NCI-H524 treated with DMSO at 0.1 percent for 48 hours (cell line): Measurements from ENCODE around the gene MYO10.
"Not testable (repeated sequence)": the region's sequence is repeated elsewhere in the genome, so short reads cannot be mapped to it uniquely, and the experiment has no call there.

Experiments used
- DNase-seq: peaks from one replicate; lab custom pipeline; 2025; lab: John Stamatoyannopoulos, UW

Gene MYO10

DNA sequence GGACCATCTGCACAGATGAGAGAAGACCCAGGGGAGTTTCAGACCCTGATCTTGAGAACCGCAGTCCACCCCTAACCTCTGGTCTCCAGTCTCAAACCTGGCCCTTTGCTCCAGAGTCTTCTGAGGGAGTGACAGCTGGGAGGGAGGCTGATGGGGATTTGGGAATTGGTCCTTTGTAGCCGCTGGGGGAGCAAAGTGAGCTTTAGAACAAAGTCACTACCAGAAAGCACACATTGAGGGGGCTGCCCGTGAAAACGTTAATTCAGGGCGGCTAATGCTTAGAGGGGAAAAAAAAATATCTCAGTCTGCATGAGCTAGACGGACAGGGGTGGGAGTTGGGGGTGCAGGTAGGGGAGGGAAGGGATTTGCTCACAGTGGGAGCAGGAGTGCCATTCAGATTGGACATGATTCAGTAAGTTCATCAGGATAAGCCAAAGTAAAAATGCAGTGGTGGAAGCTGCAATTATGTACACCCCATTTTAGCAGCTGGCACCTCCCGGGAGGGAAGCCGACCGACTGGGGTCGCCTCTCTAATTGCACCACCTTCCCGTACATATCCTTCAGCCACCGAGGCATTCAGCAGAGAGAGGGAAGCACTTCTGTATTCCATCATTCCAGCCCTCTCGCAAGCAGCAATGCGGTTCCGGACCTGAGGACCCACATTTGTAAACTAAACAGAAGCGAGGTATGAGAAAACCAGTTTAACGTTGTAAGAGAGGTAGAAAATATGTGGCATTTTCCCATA is 195.8 kb downstream of the MYO10 start:
- DNase-seq = peak; percentile 95

DNA sequence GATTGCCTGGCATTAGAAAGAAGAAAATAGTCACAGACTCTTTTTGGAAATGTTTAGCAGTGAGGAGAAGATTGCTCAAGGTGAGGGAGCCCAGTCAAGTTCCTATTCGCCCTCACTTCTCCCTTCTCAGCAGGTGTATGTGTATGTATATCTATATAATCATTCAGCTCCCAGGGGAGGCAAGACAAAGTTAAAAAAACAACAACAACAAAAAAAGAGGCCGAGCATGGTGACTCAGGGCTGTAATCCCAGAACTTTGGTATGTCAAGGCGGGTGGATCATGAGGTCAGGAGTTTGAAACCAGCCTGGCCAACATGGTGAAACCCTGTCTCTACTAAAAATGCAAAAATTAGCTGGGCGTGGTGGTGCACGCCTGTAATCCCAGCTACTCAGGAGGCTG is 197.7 kb downstream of the MYO10 start:
- not testable (repeated sequence) for DNase-seq

DNA sequence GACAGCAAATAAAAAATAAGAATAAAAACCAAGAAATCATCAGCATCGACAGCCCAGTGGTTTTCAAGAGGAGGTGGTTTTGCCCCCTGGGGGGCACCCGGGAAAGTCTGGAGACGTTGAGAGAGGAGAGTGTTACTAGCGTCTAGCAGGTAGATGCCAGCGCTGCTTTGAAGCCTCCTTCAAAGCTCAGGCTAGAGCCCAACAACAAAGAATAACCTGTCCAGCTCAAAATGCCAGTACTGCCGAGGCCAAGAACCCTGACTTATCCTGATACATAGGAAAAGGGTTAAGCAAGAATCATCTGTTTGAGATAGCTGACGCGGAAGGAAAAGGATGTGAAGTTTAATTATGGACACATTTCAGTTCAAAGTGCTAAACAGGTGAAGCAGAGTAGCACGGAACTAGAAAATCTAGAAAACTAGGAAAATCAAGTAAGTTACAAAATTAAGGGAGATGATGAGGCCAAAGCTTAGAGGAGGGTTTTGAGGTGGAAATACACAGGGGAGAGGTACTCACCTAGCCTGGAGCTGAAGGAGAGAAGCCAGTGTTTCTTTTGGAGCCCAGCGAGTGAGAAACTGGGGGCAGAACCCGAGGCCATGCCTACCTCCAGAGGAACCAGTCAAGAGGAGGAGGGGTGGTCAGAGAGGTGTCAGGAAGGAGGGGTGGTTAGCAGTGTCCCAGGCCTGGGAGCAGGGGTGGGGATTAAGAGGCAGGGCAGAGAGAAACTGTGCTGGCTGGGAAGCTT is 198.3 kb downstream of the MYO10 start:
- DNase-seq = no peak

DNA sequence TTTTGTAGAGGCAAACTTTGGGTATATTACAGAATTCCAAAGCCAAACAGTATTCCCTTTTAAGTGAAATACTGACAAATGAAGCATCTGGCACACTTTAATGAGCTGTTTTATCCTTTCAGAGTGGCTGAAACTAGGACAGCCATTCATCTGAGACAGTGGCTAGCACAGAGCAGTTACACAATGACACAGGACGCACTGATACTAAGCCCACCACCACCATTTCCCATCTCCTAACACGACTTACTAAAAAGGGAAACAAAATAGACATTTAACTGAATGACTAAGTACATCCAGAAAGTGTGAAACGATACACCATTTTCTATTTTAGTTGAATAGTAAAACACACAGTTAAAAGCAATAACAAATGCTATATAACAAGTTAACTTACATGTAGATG is 198.9 kb downstream of the MYO10 start:
- peak; percentile 84 for DNase-seq

DNA sequence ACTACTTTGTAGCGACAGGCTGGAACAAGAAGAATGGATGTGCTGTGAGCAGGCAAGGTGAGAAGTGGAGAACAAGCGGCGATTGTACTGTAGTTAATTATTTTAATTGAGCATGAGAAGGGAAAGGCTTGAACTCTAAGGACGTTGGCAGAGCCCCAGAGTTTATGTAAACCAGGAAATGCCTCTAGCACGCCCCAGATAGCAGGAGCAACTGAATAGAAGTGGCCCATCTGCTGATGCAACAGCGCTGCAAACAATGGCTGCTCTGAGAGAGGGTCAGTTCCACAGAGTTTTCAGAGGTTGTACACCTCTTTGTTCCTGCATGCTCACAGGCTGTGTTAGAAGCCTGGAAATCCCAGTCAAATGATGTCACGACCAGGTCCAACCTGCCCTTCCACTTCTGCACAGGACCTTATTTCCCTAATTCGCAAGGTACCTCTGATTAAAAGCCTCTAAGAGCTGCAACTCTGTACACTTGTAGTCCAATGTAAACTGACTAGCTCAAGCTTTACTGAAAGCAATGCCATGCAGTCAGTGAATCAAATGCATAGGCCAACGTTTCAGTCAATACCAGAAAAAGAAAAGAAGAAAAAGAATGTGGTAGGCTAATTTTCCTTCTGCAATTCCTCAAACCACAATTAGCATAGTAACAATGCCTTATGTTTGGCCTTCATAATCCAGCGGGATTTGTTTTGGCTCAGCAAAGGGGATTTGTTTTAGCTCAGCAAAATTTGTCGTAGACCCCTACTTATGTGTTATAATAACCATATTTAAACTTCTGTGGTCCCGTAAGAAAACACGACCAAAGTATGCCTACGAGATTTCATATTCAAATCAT is 199.7 kb downstream of the MYO10 start:
- DNase-seq = peak; percentile 68

DNA sequence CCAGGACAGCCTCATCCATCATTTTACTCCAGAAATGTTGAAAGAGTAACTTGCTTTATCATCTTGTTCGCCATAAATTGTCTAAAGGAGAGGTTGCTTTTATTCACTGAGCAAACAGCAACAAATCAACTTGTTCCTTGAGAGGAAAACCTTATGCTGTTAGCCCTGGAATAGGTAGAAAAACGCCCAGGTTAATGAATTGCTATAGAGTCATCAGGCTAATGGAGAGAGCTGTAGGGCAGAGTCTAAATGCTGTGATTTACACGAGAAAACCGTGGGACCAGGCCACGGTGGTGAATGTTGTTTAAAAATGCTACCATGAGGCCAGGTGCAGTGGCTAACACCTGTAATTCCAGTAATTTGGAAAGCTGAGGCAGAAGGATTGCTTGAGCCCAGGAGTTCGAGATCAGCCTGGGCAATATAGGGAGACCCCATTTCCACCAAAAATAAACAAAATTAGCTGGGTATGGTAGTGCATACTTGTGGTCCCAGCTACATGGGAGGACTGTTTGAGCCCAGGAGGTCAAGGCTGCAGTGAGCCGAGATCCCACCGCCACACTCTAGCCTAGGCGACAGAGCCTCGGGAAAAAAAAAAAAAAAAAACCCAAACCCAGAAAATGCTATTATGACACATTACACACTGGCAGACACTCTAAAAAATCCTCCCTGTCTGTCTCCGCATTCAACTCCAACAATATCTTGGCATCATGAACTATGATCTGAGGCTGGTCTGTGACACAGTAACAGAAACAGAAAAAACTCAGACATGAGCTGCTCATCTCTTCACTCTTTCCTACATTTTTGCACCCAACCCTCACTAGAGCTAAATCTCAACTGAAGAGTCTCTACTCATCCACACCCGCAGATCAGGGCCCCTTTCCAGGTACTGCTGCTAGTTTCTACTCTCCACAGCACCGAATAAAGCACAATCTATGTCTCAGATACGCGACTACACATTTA is 200.7 kb downstream of the MYO10 start:
- DNase-seq = no peak

DNA sequence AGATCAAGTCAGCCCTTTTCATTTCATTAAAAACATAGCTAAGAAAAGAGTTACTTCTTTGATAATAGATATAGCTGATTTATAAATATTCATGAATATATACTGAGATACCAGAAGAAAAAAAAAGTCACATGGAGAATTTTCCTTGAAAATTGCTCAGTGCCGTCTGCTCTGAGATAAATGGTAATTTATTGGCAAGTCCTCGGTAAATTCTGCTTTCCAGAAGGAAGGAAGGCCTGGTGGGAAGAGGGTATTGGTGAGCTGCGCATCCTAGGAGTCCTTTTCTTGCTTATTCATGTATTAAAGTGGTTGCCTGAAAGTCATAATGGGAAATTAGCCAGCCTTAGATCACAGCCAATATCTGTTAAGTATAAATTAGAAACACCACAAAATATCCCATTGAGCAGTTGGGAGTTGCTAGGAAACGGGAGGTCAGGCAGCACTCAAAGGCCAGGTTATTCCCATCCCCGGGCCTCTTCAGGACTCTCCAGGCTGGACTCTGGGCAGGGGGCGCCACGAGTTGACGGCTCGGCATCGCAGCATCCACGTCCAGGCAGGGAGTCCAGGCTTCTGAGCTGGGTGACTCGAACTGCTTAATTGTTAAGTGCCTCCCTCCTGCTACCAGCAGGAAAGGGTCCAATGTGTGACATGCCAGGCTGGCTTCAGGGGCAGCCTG is 202.6 kb downstream of the MYO10 start:
- no peak for DNase-seq

DNA sequence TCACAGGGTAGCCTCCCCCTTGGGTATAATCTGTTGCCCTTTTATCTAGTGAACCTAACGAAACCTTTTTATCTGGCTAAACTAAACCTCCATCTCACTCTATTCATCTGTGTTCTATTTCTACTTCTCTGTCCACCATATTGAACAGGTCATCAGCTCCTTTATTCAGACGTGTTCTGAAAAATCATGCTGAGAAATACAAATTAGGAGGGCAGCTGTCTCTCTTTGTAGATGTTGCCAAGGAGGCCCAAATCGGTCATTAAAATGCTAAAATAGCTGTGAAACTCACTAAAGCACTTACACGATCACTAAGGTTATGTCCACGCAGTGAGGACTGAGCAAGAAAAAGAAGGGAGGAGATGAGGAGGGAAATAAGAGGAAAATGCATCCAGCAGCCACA is 203.7 kb downstream of the MYO10 start:
- no peak for DNase-seq

DNA sequence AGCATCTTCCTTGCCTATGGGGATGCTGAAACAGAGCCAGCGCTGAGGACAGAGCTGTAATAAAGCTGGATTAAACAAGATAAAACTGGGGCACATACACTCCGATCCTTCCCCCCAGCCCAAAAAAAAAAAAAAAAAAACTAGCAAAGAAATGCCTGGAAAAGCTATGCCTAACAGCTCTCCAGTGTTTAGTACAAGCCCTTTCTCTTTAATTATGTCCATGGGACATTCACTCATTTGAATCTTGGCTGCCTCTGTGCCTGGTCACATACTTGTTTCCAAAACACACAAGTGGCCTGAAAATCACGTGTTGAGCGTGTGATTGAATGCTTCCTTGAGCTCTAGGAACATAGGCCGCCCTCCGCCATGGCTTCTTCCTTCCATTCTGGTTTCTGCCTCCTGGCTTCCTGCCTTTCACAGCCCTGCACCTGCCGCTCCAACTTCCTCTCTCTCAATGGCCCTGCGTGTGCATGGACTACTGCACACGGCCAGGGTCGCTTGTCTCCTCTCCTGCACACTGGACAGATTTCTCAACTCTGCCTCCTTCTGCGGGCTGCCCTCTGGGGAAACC is 208.2 kb downstream of the MYO10 start:
- no peak for DNase-seq

DNA sequence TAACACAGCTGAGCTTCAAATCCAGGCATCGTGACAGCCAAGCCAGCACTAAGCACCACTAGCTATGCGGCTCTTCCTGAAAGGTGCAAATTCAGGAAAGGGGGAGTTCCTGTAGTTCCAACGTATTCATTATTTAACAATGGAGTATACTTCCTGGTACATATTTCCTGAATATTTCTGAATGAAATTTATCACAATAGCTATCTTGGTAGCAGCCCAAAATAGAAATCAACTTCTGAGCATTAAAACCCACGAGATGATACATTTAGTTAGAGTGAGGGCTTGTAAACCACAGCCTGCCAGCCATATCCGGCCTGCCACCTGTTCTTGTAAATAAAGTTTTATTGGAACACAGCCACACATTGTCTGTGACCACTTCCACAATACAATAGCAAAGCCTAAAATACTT is 209.5 kb downstream of the MYO10 start:
- DNase-seq = no peak

DNA sequence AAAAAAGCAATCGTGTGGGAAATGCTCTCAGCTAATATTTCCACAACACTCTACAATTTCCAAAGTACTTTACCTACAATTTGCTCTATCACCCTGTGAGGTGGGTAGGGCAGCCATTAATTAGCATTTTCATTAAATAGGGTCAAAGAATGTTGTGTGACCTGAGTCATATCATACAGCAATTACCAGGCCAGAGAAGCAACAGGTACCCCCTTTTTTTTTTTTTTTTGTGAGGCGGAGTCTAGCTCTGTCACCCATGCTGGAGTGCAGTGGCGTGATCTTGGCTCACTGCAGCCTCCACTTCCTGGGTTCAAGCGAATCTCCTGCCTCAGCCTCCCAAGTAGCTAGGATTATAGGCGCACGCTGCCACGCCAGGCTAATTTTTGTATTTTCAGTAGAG is 210.5 kb downstream of the MYO10 start:
- DNase-seq = no peak

DNA sequence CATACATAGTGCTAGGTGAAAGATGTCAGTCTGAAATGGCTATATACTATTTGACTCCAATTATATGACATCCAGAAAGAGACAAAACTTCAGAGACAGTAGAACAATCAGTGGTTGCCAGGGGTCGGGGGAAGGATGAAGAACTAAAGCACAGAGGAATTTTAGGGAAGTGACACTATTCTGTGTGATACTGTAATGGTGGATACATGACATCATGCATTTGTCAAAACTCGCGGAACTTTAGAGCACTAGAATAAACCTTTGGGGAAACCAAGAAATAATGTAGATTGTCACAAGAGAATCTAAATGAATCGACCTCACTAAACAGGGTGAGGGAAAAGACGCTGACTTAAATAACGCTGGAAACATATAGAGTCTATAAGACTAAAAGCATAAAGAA is 212.3 kb downstream of the MYO10 start:
- DNase-seq = no peak

DNA sequence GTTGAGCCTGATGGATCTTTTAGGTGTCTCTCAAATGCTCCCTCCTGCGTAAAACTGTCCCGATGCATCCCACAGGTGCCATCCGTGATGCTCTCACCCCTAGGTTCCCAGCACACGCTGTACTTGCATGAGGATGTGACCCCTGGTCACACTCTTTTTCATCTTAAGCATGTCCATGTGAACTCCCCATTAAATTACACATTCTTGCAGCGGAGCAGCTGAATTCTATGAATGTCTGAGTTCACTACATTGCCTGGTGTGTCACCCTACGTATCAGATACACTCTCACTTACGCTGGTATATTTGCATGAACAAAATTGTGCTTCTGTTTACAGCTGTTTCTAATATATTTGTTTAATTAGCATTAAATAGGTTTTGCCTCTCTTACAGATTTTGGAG is 214.0 kb downstream of the MYO10 start:
- DNase-seq = no peak

DNA sequence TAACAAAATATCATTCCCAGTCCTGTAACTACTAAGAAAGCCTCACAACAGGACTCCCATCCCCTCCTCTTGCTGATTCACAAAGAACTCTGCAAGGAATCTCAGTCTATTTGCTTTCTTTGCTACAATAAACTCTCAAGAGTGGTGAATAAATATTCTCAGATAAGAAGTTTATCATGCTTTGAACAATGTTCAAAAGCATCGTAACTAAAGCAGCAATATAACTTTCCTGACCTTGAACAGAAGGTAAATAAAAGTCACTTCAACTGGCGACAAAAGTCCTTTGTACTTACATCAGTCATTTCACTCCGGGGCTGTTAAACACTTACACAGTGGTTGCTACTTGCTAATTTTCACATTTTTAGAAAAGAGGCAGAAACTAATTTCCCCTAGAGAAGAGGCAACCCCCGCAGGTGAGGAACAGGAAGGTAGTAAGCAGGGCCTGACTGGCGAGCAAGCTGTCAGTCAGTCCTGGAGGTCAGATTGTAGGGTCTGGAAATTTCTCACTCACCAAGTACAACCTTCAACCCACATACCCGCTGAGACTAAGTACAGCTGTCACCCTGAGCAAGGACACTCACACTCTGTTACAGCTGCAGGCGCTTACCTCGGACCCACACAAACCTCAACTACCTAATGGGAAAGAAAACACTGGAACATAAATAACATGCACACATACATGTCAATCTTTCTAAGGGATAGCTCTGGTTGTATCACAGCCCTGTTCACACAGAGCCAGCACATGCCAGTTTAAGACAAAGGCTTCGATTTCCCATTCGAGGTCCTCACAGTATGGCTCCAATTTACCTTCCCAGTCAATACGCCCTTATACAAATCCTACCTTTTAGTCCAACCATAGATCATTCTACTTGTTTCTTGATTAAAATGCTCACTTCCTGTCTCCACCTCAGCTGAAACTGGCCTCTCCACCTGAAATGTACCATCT is 214.7 kb downstream of the MYO10 start:
- DNase-seq = no peak

DNA sequence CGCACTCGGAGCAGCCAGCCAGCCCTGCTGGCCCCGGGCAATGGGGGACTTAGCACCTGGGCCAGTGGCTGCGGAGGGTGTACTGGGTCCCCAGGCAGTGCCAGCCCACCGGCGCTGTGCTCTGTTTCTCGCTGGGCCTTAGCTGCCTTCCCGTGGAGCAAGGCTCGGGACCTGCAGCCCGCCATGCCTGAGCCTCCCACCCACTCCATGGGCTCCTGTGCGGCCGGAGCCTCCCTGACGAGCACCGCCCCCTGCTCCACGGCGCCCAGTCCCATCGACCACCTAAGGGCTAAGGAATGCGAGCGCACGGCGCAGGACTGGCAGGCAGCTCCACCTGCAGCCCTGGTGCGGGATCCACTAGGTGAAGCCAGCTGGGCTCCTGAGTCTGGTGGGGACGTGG is 218.1 kb downstream of the MYO10 start:
- DNase-seq = not testable (repeated sequence)

DNA sequence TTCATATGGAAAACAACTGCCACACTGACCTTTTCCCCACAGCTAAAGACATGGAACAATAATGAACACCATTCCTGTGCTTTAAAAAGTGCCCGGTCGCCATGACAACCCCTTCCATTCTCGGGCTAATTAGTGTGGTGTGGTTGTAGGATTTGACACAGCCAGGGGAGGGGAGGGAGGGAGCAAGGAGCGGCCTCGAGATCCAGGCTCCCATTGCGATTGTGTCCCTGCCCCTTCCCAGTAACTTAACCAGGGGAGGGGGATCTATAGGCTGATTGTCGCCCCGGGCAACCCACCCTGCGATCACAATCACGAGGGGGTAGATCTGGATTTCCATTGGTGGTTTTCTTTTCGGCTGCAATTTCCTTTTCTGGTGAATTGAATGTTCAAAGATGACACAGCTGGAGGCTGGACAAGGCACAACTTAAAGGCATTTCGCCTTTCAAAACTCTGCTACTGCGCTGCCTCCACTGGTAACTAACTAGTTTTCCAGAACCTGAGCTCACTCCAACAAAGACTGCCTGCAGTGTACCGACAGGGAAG is 222.6 kb downstream of the MYO10 start:
- DNase-seq = peak; percentile 30

DNA sequence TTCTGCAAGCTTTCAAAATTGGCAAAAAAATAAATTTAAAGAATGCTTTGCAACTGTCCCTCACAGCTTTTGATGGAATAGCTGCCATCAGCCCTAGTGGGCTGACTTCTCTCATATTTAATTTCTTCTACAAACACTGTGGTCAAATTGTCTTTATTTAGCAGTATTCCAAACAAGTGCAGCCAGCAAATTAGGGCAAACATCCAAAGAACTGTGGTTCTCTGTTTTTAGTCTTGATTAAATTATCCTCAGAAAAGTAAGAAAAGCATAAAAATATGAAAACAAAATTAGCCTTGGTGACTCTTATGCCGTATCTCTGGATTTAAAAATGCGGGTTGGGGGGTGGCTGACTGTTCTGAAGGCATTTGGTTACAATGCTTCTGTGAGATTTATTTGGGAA is 223.5 kb downstream of the MYO10 start:
- no peak for DNase-seq

DNA sequence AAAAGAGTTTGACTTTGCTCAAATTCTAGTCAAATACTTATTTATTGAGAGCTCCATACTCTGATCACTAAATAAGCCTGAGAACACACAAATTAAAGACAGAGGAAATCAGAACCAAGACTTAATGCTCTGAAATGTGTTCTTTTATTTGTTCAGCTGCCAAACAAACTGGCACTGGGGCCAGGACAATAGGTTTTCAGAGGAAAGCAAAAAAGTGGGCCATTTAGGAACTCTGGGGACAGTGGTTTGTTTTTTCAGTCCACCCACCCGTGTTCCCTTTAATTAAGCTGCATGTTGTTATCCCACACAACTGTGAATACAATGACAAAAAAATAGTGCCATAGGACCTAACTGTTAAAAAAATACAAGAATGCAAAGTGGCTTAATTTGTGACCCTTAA is 223.9 kb downstream of the MYO10 start:
- no peak for DNase-seq
